ENCODE results near the gene CDH13. TPM values are rescaled to one million over a fixed set of nuclear protein-coding genes. Genes with fewer than 3 reads are reported as not detected.

The CDH13 gene
- total and polyA plus RNA-seq, 9 donors = 1.9 to 34.2 (median 4.8) TPM

GRCh38 chr16:82954224-82954929 lies 327.6 kb downstream of the CDH13 start:
- WGBS, 3 donors = 84 to 89% (median 87%) methylated on average over 8 of the region's 8 CpGs
- H3K36me3 ChIP-seq = no peaks in the 10 kb centered on the region
- H3K9me3 ChIP-seq = no peaks in the 10 kb centered on the region
- no peaks in the 10 kb centered on the region for H3K27me3 ChIP-seq
- H3K4me1 ChIP-seq (ENCODE audit: insufficient read depth) = no peaks in the 10 kb centered on the region
- no peak for DNase-seq
- intact Hi-C loops (cut with DNase I) = no loop called here
- H3K4me3 ChIP-seq = no peak overlapping the region
- no peak overlapping the region for H3K27ac ChIP-seq
- TF ChIP-seq CTCF (IDR thresholded peaks at IDR 0.05) (no peak), POLR2A (IDR thresholded peaks at IDR 0.05) (no peak), EP300 (IDR thresholded peaks at IDR 0.05) (no peak)

- H3K27ac ChIP-seq = no peak overlapping the region
- 69 to 86% (median 72%) methylated on average over 3 of the region's 3 CpGs for WGBS, 3 donors
Observed at GRCh38 chr16:82955741-82956348, 329.1 kb downstream of the CDH13 start.

GRCh38 chr16:82957212-82957611 lies 330.4 kb downstream of the CDH13 start:
- WGBS, 3 donors = 71 to 82% (median 76%) methylated on average over 3 of the region's 3 CpGs
- no peak for TF ChIP-seq POLR2A (IDR thresholded peaks at IDR 0.05)
- no peak for TF ChIP-seq CTCF (IDR thresholded peaks at IDR 0.05)
- no peak for TF ChIP-seq EP300 (IDR thresholded peaks at IDR 0.05)
- no peak for DNase-seq
- Histone ChIP-seq H3K4me3 (no peak overlapping the region), H3K27ac (no peak overlapping the region), H3K36me3 (no peaks in the 10 kb centered on the region), H3K9me3 (no peaks in the 10 kb centered on the region), H3K4me1 (ENCODE audit: insufficient read depth) (no peaks in the 10 kb centered on the region), H3K27me3 (no peaks in the 10 kb centered on the region)
- intact Hi-C loops (cut with DNase I) = no loop called here

More at GRCh38 chr16:82955741-82956348, 329.1 kb downstream of the CDH13 start:
- intact Hi-C loops (cut with DNase I) = no loop called here
- TF ChIP-seq CTCF (IDR thresholded peaks at IDR 0.05) = no peak
- TF ChIP-seq POLR2A (IDR thresholded peaks at IDR 0.05) = no peak
- TF ChIP-seq EP300 (IDR thresholded peaks at IDR 0.05) = no peak
- no peaks in the 10 kb centered on the region for H3K9me3 ChIP-seq
- DNase-seq = no peak
- H3K36me3 ChIP-seq = no peaks in the 10 kb centered on the region
- no peaks in the 10 kb centered on the region for H3K27me3 ChIP-seq
- H3K4me1 ChIP-seq (ENCODE audit: insufficient read depth) = no peaks in the 10 kb centered on the region
- no peak overlapping the region for H3K4me3 ChIP-seq

- no peaks in the 10 kb centered on the region for H3K9me3 ChIP-seq
Observed at GRCh38 chr16:82960918-82961317, 334.1 kb downstream of the CDH13 start.

More at GRCh38 chr16:82960918-82961317, 334.1 kb downstream of the CDH13 start:
- DNase-seq = no peak
- Histone ChIP-seq H3K4me1 (ENCODE audit: insufficient read depth) (no peaks in the 10 kb centered on the region), H3K36me3 (no peaks in the 10 kb centered on the region), H3K27ac (no peak overlapping the region), H3K27me3 (no peaks in the 10 kb centered on the region), H3K4me3 (no peak overlapping the region)
- 80 to 83% (median 82%) methylated on average over 10 of the region's 10 CpGs for WGBS, 3 donors
- intact Hi-C loops (cut with DNase I) = no loop called here
- TF ChIP-seq POLR2A (IDR thresholded peaks at IDR 0.05) (no peak), EP300 (IDR thresholded peaks at IDR 0.05) (no peak), CTCF (IDR thresholded peaks at IDR 0.05) (no peak)
